ENCODE data around the gene IGFBP4. TPM values are rescaled to one million over a fixed set of nuclear protein-coding genes. Genes with fewer than 3 reads are reported as not detected.

The IGFBP4 gene
- total RNA-seq, 4 donors from 2014 or later, result 35.1 to 90.4 (median 39.6) TPM

- intact Hi-C loops (cut with DNase I; ENCODE audit: low total_unique reads), result no loop called here
- no peak for DNase-seq (ENCODE audit: low spot score in 2 of 2)
- TF ChIP-seq POLR2A (IDR thresholded peaks at IDR 0.05), result no peak
- TF ChIP-seq CTCF (IDR thresholded peaks at IDR 0.05), result no peak
- 95 to 97% methylated on average over 7 of the region's 7 CpGs for WGBS, 2 donors
- H3K4me3 ChIP-seq (ENCODE audit: low read depth, poor library complexity, severe bottlenecking), result no peak overlapping the region
These were observed 25.3 kb downstream of the IGFBP4 start for GRCh38 chr17:40468560-40468959.

GRCh38 chr17:40469805-40470675, 26.8 kb downstream of the IGFBP4 start:
- no peak for DNase-seq (ENCODE audit: low spot score in 2 of 2)
- intact Hi-C loops (cut with DNase I; ENCODE audit: low total_unique reads), result no loop called here
- TF ChIP-seq CTCF (IDR thresholded peaks at IDR 0.05) (no peak), POLR2A (IDR thresholded peaks at IDR 0.05) (no peak)
- 81 to 87% methylated on average over 4 of the region's 4 CpGs for WGBS, 2 donors
- H3K4me3 ChIP-seq (ENCODE audit: low read depth, poor library complexity, severe bottlenecking), result no peak overlapping the region

GRCh38 chr17:40470932-40471828, 27.9 kb downstream of the IGFBP4 start:
- no peak for DNase-seq (ENCODE audit: low spot score in 2 of 2)
- no peak overlapping the region for H3K4me3 ChIP-seq (ENCODE audit: low read depth, poor library complexity, severe bottlenecking)
- 65 to 66% methylated on average over 17 of the region's 17 CpGs for WGBS, 2 donors
- TF ChIP-seq CTCF (IDR thresholded peaks at IDR 0.05) (no peak), POLR2A (IDR thresholded peaks at IDR 0.05) (no peak)
- intact Hi-C loops (cut with DNase I; ENCODE audit: low total_unique reads), result no loop called here

- H3K4me3 ChIP-seq (ENCODE audit: low read depth, poor library complexity, severe bottlenecking), result no peak overlapping the region
- TF ChIP-seq POLR2A (IDR thresholded peaks at IDR 0.05), result no peak
- no peak for TF ChIP-seq CTCF (IDR thresholded peaks at IDR 0.05)
- DNase-seq (ENCODE audit: low spot score in 2 of 2), result no peak
- WGBS, 2 donors, result 62 to 70% methylated on average over 6 of the region's 6 CpGs
- intact Hi-C loops (cut with DNase I; ENCODE audit: low total_unique reads), result no loop called here
These were observed 28.8 kb downstream of the IGFBP4 start for GRCh38 chr17:40471846-40472732.

- no peak overlapping the region for H3K4me3 ChIP-seq (ENCODE audit: low read depth, poor library complexity, severe bottlenecking)
- no peak for DNase-seq (ENCODE audit: low spot score in 2 of 2)
- no peak for TF ChIP-seq POLR2A (IDR thresholded peaks at IDR 0.05)
- no peak for TF ChIP-seq CTCF (IDR thresholded peaks at IDR 0.05)
- intact Hi-C loops (cut with DNase I; ENCODE audit: low total_unique reads), result no loop called here
- WGBS, 2 donors, result 57 to 69% methylated on average over 3 of the region's 3 CpGs
These were observed 29.6 kb downstream of the IGFBP4 start for GRCh38 chr17:40472733-40473452.

Data from lower leg skin (tissue), 4 donors.